ENCODE measurements around the gene SPATA31E1. TPM values are rescaled to one million over a fixed set of nuclear protein-coding genes. Genes with fewer than 3 reads are reported as not detected.

SPATA31E1 gene
- polyA plus RNA-seq, 1 of the 3 experiments (the other 2 are of a cell fraction), result not detected

- 67% methylated on average over 7 of the region's 7 CpGs for WGBS (ENCODE audit: low lambda C conversion rate)
- H3F3A ChIP-seq (replicated peaks; ENCODE audit: insufficient read depth), result no peaks in the 10 kb centered on the region
- no peak overlapping the region; a peak in 1 of 4 replicates for H3K27ac ChIP-seq (ENCODE audit: low read depth in 2 of 2, low read length in 1 of 2)
- no peaks in the 10 kb centered on the region for H3K9me2 ChIP-seq
- no peaks in the 10 kb centered on the region for H4K20me1 ChIP-seq (ENCODE audit: insufficient read depth)
- no peaks in the 10 kb centered on the region for H3K9me3 ChIP-seq
- peak; percentile 40 for DNase-seq
- H3K79me2 ChIP-seq (ENCODE audit: insufficient read depth), result no peaks in the 10 kb centered on the region
- POLR2A ChIA-PET, result no interaction called here
- CTCF ChIA-PET, result interaction anchor here (1.2 kb wide), 1 partner anchor 11 kb away, joined by 4 read pairs; the partner anchor contains the start of gene SPATA31E1
- peaks cover 0 to 18% of the 10 kb centered on the region in 2 experiments; a peak in 1 of 4 replicates for H3K4me1 ChIP-seq (ENCODE audit: control insufficient read depth in 1 of 2, insufficient read depth in 2 of 2, low read depth in 1 of 2, low read length in 1 of 2)
- no peak overlapping the region for H3K4me3 ChIP-seq (ENCODE audit: low read depth in 2 of 2, low read length in 1 of 2)
- H3K27me3 ChIP-seq (ENCODE audit: insufficient read depth), result no peaks in the 10 kb centered on the region
- no peak overlapping the region for H3K4me2 ChIP-seq
- H3K36me3 ChIP-seq (replicated peaks in 1 of 2; ENCODE audit: control insufficient read depth in 1 of 2, insufficient read depth in 2 of 2, low read length in 1 of 2), result no peaks in the 10 kb centered on the region
- H3K9ac ChIP-seq, result no peak overlapping the region
- H2AFZ ChIP-seq (ENCODE audit: low read depth), result no peak overlapping the region
- TF ChIP-seq GABPA (IDR thresholded peaks at IDR 0.05; ENCODE audit: low read depth) (no peak), YY1 (IDR thresholded peaks at IDR 0.05; ENCODE audit: low read depth) (no peak), REST (IDR thresholded peaks at IDR 0.05; ENCODE audit: low read depth, low read length) (no peak), MAX (IDR thresholded peaks at IDR 0.05; ENCODE audit: low read depth) (no peak), NRF1 (IDR thresholded peaks at IDR 0.05; ENCODE audit: low read depth, low read length) (no peak), MEF2A (IDR thresholded peaks at IDR 0.05; ENCODE audit: borderline replicate concordance, low read depth) (no peak), GATA2 (CRISPR knock-in tag; IDR thresholded peaks at IDR 0.05) (peak; percentile 60), RXRA (IDR thresholded peaks at IDR 0.05; ENCODE audit: borderline replicate concordance, low read depth) (no peak), USF2 (IDR thresholded peaks at IDR 0.05; ENCODE audit: borderline replicate concordance, low read depth, low read length) (no peak)
Measured at GRCh38 chr9:87871425-87872078, 11.1 kb upstream of the SPATA31E1 start.

- H2AFZ ChIP-seq (ENCODE audit: low read depth), result no peak overlapping the region
- POLR2A ChIA-PET, result no interaction called here
- H3K27me3 ChIP-seq (ENCODE audit: insufficient read depth), result no peaks in the 10 kb centered on the region
- H4K20me1 ChIP-seq (ENCODE audit: insufficient read depth), result no peaks in the 10 kb centered on the region
- H3K9me2 ChIP-seq, result no peaks in the 10 kb centered on the region
- DNase-seq, result peak; percentile 85
- no peak overlapping the region for H3K4me2 ChIP-seq
- H3K9ac ChIP-seq, result no peak overlapping the region
- 61% methylated on average over 2 of the region's 8 CpGs for WGBS (ENCODE audit: low lambda C conversion rate)
- peaks cover 0 to 18% of the 10 kb centered on the region in 2 experiments; a peak in 1 of 4 replicates for H3K4me1 ChIP-seq (ENCODE audit: control insufficient read depth in 1 of 2, insufficient read depth in 2 of 2, low read depth in 1 of 2, low read length in 1 of 2)
- H3K9me3 ChIP-seq, result no peaks in the 10 kb centered on the region
- H3K4me3 ChIP-seq (ENCODE audit: low read depth in 2 of 2, low read length in 1 of 2), result no peak overlapping the region
- no peaks in the 10 kb centered on the region for H3K79me2 ChIP-seq (ENCODE audit: insufficient read depth)
- TF ChIP-seq GATA2 (CRISPR knock-in tag; IDR thresholded peaks at IDR 0.05) (peak; percentile 29), RFX5 (IDR thresholded peaks at IDR 0.05; ENCODE audit: low read length) (no peak), RCOR1 (IDR thresholded peaks at IDR 0.05; ENCODE audit: low read length) (0 out of 2 replicates have a peak, but pooled peaks have one; percentile 20), SIN3A (IDR thresholded peaks at IDR 0.05; ENCODE audit: borderline replicate concordance, low read depth, low read length) (no peak), NFIC (IDR thresholded peaks at IDR 0.05; ENCODE audit: borderline replicate concordance) (no peak), TEAD4 (IDR thresholded peaks at IDR 0.05; ENCODE audit: borderline replicate concordance, insufficient read depth) (no peak), EP300 (IDR thresholded peaks at IDR 0.05; ENCODE audit: borderline replicate concordance in 1 of 2, low read depth in 1 of 2, low read length in 1 of 2) (peak in 1 of 2 experiments; percentile 43; a peak in 1 of 4 replicates)
- no peaks in the 10 kb centered on the region for H3K36me3 ChIP-seq (replicated peaks in 1 of 2; ENCODE audit: control insufficient read depth in 1 of 2, insufficient read depth in 2 of 2, low read length in 1 of 2)
- H3K27ac ChIP-seq (ENCODE audit: low read depth in 2 of 2, low read length in 1 of 2), result no peak overlapping the region; a peak in 1 of 4 replicates
- CTCF ChIA-PET, result interaction anchor here (1.2 kb wide), 1 partner anchor 10 kb away, joined by 4 read pairs; the partner anchor contains the start of gene SPATA31E1
- H3F3A ChIP-seq (replicated peaks; ENCODE audit: insufficient read depth), result no peaks in the 10 kb centered on the region
Measured at GRCh38 chr9:87872079-87872624, 10.5 kb upstream of the SPATA31E1 start.
